GM03348 (cell line): ENCODE data around the gene TMX3.

Source experiments
- DNase-seq: peaks from one replicate; pipeline ENCODE4 v3.0.0; 2012; ENCODE audit warnings: low spot score

The TMX3 gene

DNA sequence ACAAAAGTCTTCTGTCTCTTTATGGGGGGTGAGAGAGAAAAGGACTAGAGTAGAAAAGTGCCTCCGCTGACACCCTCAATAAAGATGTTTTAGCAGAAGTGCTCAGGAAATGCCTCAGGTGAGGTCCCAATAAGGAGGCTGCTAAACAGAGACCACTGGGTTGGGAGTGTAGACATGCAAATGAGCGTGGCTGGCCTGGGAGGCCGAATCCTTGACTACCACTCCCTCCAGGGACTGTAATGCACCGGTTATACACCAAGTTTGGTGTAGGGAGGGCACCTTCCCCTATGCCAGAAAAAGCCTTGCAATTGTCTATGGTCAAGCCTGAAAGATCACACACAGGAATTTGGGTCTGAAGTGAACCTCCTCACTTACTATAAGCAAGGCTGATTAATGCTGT lies 1.8 kb downstream of the TMX3 start:
- no peak for DNase-seq

DNA sequence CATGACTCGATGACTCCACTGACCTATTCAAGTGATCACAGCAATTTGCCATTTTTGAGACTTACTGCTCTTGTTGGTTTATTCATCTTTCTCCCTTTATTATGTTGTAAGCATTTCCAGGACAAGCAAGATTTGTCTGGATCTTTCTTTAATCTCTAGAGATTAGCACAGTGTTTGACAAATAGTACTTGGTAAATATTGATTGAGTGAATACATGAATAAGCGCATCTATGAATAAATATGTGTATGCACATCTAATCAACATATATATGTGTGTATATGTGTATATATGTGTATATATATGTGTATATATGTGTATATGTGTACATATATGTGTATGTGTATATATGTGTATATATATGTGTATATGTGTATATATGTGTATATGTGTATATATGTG lies 7.3 kb downstream of the TMX3 start:
- no peak for DNase-seq

GRCh38 chr18:68705119-68705518 lies 9.8 kb downstream of the TMX3 start:
- no peak for DNase-seq

DNA sequence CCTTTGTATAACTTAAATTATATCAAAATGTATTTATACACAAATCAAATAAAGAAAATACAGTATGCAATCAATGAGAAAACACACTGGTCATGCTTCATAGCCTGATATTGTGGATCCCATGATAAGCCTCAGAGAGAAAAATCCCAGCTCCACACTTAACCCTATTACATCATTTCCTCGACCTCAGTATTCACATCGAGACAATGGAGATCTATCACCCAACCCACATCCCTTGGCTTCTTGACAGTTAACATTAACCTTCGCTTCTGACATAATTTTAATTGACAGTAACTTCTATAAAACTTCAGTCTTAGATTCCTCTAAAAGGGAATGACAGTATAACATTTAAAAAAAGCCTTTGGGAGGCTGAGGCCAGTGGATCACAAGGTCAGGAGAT lies 11.6 kb downstream of the TMX3 start:
- DNase-seq = no peak

DNA sequence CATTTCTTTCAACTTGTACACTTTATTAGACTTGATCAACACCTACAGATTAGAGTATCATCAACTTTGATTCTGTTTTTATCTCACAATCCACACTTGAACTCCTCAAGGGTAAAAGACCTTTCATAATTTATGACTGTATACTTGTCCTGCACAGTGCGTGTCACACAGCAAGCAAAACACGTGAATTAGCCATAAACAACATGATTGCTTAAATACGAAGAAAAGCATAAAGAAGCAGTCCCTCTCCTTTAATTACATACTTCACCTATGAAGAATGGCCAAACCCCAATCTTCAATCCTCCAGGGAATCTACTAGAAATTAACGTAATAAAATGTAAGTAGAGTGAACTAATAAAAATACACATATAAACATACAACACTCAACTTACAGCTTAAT lies 13.6 kb downstream of the TMX3 start:
- no peak for DNase-seq

GRCh38 chr18:68699043-68699442 lies 15.9 kb downstream of the TMX3 start:
- peak; percentile 18 for DNase-seq

- no peak for DNase-seq
These were observed 18.0 kb downstream of the TMX3 start for GRCh38 chr18:68696937-68697336.

DNA sequence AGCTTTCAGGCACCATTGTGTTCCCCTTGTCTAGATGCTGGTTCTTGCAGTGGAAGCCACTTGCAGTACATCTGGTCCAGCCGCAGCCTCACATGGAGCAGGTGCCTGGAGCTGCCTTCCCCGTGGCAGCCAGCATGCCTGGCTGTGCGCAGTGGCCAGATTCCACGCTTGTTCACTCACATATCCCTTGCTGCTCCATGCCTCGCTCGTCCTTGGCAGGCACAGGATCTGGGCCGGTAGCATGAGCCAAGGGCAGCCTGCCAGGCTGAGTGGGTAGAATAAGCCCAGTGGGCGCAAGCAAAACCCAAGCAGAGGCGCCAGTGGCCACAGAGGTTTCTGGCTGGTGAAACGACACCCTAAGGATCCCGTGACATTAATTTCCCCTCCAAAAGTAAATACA lies 20.6 kb downstream of the TMX3 start:
- DNase-seq = no peak

DNA sequence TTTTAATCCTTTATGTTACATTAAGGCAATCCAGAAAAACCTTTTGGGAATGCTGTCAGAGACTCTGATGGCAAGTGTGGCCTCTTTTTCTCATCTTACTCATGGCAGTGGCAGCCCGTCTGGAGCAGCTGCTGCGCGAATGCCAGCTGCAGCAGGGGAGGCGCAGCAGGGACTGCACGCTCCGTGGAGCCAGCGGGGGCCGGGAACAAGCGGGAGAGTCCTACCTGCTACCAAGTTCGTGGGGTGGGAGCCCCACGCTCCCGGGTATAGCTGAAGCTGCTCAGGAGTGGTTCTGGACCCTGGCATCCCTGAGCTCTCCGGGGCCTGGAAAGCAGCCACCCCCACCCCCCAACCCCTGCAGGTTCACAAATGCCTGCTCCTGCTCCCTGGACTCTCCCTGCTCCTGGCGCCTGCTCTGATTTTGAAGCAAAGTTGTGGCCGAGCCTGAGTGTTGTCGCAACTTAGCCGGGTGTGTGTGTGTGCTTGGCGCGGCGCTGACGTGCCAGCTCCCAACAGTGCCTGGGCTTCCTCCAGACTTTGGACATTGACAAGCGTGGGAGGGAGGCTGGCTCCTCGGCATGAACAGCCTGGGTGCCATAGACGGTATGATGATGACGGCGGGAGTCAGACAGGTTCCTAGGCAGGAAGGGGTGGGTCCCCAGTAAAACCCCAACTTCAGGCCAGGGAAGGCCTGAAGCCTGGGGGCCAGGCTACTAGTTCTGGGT lies 21.7 kb downstream of the TMX3 start:
- no peak for DNase-seq

- DNase-seq = peak; percentile 62
These were observed 35.4 kb downstream of the TMX3 start for GRCh38 chr18:68679528-68679927.

DNA sequence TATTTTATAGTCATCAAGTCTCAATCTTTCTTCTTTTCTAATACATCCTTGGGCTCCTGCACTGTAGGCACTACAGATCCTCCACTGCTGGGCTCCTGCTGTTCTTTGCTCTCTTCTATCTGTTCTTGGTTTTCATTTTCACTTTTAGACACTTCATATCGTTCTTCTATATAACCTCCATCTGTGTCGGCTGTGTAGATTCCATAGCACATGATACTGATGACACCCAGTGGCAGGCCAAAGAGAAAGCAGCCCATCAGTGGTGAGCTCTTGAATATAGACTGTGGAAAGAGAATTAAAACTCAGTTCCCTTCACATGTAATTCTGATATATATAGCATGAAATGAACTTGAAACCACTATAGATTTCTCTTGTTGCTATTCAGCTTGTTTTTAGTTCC lies 38.0 kb downstream of the TMX3 start:
- no peak for DNase-seq

GRCh38 chr18:68667121-68667520 lies 47.8 kb downstream of the TMX3 start:
- DNase-seq = peak; percentile 18

DNA sequence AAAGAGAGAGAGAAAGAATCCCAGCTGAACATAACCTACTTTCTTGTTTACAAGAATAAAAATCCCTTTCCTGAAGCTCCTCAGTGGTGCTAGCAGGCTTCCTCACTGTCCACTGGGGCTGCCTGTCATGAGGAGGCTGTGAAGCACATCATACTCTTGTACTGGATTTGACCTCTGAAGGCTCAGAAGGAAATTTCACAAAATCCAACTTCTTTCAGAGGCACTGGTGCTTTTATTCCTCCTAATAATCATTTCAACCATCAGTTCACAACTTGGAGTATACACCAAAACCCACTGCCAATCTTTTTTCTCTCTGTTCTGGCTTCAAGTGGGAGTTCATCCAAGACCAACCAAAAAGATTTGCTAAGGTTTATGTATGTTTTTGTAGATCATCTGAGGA lies 48.5 kb downstream of the TMX3 start:
- peak; percentile 3 for DNase-seq

GRCh38 chr18:68665628-68666027 lies 49.3 kb downstream of the TMX3 start:
- DNase-seq = no peak

DNA sequence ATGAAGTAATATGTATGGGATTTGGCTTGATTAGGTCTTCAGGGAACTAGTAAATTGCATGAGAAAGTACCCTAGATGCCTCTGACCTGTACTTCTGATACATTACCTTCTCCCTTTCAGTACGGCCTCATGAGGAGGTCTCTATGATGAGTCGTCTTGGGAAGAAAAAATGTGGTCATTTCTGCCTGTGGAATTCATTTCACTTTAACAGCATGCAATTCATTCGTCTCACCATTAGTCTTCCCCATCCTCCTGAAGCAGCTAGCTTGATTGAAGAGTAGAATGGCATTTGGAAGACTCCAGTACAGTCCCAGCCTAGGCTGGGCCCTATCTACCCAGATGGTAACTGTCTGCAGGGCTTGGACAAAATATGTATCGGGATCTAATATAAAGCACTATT lies 52.2 kb downstream of the TMX3 start:
- peak; percentile 9 for DNase-seq

DNA sequence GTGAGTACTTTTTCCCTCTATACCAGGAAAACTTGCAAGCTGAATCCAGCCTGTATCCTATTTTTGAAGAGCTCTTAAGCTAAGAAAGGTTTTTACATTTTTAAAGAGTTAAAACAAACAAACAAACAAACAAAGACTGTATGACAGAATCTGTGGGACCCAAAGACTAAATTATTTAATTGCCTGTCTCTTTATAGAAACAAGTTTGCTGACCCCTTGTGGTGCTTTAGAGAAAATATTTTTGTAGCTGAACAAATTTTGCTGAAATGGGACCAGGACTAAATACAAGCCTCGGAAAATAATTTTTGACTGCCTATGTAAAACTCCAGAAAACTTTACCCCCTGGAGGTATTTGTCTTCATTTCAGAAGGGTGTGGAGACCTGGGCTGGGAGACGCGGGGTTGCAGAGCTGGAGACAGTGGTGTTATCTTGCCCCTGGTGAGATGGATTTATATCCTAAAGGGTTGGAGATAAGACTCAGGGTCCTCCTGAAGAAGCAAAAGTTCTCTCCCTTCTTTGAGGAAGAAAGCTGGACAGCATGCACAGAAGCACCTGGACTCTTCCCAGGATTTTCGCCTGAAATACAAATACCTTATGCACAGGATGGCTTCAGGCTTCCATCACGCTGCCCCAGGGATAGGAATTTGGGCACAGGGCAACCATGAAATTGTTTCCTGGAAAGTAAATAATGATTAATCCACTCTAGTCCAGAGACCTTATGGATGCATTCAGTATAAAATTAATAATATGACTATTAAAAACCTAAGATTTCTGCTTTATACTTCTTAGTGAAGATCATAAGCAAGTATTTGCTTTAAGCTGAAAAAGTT lies 54.3 kb downstream of the TMX3 start:
- DNase-seq = peak; percentile 42

- DNase-seq = no peak
These were observed 66.7 kb downstream of the TMX3 start for GRCh38 chr18:68648191-68648590.

GRCh38 chr18:68642003-68642402 lies 72.9 kb downstream of the TMX3 start:
- no peak for DNase-seq

DNA sequence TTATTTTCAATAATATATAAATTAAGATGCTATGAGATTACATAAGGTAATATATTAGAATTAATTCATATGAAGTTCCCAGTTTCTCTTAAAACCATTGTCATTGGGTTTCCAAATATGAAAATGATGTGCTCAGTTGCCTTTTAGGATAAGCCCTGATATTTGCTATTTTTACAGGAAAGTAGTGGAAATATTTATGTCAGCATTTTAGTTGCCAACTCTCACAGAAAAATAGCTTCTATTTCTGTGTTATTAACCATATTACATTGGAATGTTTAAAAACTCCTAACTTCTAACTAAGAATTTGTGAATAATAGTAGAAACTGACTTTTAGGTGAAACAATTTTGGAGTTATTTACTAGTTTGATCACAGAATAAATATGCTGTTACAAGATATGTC lies 74.0 kb downstream of the TMX3 start:
- no peak for DNase-seq

DNA sequence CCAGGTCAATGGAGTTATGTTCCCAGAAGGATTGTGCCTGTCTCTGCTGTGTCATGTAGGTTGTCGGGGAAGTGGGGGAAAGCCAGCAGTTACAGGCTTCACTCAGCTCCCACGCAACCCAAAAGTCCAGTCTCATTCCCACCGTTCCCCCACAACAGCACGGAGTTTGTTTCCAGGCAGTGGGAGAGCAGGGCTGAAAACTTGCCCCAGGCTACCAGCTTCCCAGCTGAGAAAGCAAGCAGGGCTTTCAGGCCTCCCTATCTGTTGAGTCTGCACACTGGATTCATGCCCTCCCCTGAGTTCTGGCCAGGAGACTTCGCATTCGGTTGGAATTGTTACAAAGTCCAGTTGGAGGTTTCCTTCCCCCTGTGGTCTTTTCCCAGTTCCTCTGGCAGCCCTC lies 76.3 kb downstream of the TMX3 start:
- DNase-seq = no peak

DNA sequence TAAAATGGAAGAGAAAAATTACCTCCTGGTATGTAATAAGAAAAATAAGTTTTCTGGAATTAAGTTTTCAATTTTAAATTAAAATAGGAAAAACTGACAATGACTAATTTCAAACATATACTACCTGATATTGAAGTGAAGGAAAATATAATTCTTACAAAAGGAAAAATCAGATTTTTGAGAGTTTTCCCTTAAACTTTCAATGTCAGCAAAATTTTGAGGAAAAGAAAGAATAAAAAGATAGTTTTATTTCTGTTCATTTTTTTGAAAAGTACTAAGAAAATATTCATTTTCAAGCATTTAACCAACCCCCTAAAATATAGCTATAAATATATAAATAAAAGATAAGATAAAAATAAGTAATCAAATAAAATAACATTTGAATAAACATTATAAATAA lies 87.1 kb downstream of the TMX3 start:
- DNase-seq = no peak
